Choroid plexus epithelial cell (primary cell): Measurements from ENCODE around the gene SPATS2L.

Experiments used
- DNase-seq: peaks from one replicate; pipeline ENCODE4 v3.0.0-alpha.2; 2010; ENCODE audit warnings: low read depth
- H3K4me3 ChIP-seq: 2 replicates; pipeline ENCODE4 v1.5.1; 2011; ENCODE audit warnings: low read depth, mild to moderate bottlenecking, control low read depth, low read length, moderate library complexity
- CTCF ChIP-seq: conservative IDR thresholded peaks from 2 replicates; pipeline ENCODE4 v1.5.1; 2011; ENCODE audit warnings: low read depth, mild to moderate bottlenecking, control low read depth, inconsistent platforms, low read length, moderate library complexity

Gene SPATS2L

DNA sequence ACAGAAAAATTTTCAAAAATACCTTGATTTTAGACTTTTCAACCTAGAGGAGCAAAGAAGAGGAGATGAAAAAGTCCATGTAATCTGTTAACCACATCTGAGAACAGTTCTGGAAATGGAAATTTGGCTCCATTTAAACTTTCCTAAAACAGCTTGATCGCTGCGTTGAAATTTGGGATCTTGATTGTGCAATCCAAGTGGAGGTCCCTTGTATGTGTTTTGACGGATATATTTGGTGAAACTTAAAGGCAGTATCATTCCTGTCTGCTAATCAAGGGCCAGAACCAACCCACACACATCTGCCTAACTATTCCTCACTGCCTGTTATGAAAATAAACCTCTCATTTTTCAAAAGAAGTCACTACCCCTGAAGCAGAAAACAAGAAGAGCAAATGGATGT, 46.6 kb downstream of the SPATS2L start:
- no peak overlapping the region for H3K4me3 ChIP-seq
- TF ChIP-seq CTCF: no peak
- DNase-seq: peak; percentile 41

- no peak for DNase-seq
- no peak overlapping the region for H3K4me3 ChIP-seq
- TF ChIP-seq CTCF: no peak
Measured at GRCh38 chr2:200353874-200354273, 47.4 kb downstream of the SPATS2L start.

DNA sequence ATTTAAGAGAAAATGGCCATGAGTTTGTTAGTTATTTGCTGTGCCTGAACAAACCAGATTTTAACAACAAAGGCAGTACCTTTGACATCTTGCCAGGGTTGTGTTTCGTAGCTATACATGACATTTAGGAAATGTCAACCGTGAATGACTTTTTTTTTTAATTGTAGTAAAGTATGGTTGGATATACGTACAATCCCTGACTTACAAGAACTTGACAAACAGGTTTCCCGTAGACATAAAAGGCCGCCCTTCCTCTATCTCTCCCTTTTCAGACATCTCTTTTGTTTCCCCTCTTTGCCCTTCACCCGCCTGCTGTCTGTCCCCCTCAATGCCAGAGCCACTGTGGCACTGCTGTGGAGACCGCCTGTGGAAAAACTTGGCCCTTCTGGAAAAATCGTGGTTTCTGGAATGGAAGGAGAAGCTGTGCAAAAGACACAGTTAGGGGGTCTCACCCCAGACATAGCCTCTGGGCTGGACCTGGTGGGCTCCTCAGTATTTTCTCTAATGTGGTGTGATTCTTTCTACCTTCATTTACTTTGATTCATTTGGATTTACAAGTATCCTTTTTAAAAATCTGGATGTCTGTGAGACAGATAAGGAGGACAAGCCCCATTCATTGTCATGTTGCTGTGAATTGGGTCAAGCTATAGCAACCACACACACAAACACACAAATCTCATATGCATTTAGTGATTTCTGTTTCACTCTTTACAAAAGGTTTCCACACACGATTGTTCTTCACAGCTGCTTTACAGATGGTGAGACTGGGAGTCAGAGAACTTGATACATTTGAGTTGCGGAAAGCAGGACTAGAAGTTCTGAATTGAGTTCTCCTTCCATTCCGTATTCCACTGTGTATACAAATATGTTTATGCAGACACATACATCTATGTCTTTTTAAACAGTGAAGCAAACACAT, 48.6 kb downstream of the SPATS2L start:
- DNase-seq: no peak
- no peak for TF ChIP-seq CTCF
- no peak overlapping the region for H3K4me3 ChIP-seq

DNA sequence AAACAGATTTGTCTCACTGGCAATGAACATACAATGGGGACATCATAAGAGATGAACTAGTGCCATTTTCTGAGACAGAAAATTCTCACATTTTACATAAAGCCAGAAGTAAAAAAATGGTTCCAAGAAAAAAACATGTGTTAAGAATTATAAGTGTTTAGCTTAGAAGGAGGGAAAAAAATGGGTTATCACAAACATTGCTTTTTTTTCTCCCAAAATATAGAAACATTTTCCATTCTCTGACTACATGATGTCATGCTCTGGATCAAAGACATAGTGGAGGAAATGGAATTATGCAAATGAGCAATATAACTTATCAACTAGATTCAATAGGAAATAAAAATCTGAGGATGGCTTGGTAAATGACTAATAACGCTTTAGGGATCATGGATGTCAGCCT, 49.8 kb downstream of the SPATS2L start:
- no peak for TF ChIP-seq CTCF
- H3K4me3 ChIP-seq: no peak overlapping the region
- DNase-seq: no peak

- DNase-seq: peak; percentile 90
- H3K4me3 ChIP-seq: no peak overlapping the region
- TF ChIP-seq CTCF: no peak
Measured at GRCh38 chr2:200356857-200357384, 50.4 kb downstream of the SPATS2L start.

DNA sequence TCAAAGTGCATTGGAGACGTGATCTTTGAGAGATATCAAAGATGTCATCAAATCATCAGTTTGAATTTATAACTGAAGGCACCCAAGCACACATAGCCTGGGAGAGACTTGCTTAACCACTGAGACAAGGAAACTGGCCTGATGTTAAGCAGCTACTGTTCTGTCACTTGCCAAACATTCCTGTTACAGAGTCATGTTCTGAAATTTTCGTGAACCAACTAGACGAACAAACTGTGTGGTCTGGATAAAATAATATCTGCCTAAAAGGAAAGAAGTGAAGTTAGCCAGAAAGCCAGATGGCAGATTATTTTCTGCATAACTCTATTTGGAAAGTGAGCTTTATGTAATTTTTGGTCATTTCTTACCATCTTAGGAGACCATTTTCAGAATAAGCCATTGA, 51.4 kb downstream of the SPATS2L start:
- TF ChIP-seq CTCF: no peak
- DNase-seq: no peak
- no peak overlapping the region for H3K4me3 ChIP-seq

- DNase-seq: no peak
- TF ChIP-seq CTCF: no peak
Measured at GRCh38 chr2:200359552-200359951, 53.1 kb downstream of the SPATS2L start.

More at GRCh38 chr2:200359552-200359951, 53.1 kb downstream of the SPATS2L start:
- H3K4me3 ChIP-seq: no peak overlapping the region
